GM03348 (cell line): ENCODE results near the gene ZCCHC13.
A peak's percentile ranks its signal among the peaks of the same experiment; 100 is the strongest.
"Not testable (repeated sequence)": the region's sequence is repeated elsewhere in the genome, so short reads cannot be mapped to it uniquely, and the experiment has no call there.

ENCODE experiments used
- DNase-seq: peaks from one replicate; pipeline ENCODE4 v3.0.0; 2012; ENCODE audit warnings: low spot score

ZCCHC13 gene

DNA sequence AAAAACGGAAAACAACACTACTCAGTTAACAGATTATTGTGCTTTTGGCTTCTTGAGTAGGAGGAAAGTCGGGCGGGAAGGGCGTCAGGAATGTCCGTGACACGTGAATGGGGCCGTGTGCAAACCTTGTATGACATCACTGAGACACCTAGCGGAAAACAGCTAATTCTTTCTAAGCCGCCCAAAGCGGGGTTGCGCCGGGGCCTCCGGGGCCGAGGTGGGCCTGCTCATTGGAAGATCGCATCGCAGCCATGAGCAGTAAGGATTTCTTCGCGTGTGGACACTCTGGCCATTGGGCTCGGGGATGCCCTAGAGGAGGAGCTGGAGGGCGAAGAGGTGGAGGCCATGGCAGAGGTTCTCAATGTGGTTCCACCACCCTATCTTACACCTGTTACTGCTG, at the start of gene ZCCHC13:
Gene ZCCHC13, plus strand, starts transcription at position 165 of the 400 bp plus-strand sequence. Its CDS starts 87 bp downstream, at position 252.
- DNase-seq, result no peak

DNA sequence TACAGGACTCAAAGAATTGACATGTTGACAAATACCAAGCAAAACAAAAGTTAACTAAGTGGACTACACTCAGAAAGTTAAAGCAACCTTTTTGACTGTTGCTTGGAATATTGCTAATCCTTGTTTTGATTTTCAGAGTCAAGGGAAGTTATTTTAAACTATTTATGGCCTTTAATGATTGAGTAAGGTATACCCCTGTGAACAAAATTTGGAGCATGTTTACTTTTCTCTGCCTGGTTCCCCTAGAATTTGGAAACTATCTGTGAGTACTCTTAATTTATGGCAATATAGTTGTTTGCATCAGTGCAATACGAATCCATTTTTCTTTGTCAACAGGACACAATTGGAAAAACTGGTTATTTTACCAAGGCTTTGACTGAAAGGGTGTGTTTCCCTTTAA, 45.9 kb upstream of the ZCCHC13 start:
- DNase-seq, result not testable (repeated sequence)

DNA sequence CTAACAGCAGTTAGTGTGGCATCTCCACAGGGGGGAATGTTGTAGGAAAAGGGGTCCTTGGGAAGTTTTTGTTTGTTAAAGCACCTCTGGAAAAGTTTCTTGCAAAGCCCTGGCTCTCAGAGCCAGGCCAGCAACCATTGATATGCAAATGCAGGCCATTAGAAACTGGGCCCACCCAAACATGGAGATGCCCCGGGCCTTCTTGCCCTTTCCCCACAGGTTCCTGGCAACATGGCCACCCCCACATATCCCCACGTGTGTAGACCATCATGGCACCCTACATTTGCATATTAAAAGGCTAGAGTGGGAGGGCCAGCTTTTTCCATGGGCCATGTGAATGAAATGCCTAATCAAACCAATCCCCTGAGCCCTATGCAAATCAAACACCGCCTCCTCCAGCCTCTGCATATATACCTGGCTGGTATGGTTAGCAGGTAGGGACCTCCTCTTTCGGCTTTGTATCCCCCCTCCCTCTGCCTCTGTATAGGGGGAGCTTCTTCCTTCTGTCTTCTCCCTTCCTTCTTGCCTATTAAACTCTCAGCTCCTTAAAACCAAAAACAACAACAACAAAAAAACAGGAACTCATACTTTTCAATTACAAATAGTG, 44.0 kb upstream of the ZCCHC13 start:
- DNase-seq, result no peak

DNA sequence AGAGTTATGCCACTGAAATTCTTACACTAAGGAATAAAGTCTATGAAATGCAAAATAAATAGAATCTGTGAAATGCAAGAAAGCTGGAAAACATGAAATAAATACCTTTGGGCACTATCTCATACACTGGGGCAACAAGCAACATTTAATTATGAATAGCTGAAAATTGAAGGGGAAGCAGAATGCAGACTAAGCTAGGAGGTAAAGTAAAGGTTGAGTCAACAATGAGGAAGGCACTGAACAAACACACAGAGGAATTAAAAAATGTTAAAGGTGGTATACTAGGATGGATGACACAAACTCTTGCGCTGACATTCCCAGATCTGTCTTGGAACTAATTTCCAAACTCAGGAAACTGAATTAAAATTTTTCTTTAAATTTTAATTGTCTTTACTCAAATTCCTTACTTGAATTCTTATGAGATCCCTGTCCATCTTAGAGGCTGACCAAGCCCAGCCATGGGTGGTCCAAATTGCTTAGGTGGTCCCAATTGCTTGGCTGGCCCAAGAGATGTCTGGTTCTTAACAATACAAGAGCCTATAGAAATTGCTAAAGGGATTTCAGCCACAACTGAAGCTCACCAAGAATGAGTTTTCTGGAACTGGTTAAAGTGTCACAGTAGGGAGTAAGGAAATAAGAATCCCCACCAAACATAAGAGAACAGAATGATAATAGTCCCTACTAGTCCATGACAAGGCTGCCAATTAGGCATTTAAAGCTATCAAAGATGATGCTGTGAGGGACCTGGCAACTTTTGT, 41.3 kb upstream of the ZCCHC13 start:
- no peak for DNase-seq

DNA sequence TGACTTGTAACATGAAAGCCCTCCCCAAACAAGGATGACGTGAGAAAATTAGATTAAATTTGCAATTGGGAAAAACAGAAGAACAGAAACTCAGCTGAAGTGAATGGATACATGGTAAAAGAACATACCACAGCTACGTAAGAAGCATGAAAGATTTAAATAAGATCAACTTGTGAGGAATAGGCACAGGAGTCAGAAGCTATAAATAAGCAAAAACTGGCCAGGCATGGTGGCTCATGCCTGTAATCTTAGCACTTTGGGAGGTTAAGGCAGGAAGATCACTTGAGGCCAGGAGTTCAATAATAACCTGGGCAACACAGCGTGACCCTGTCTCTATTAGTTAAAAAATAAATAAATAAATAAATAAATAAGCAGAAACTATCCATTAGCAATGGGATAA, 33.6 kb upstream of the ZCCHC13 start:
- DNase-seq, result no peak

DNA sequence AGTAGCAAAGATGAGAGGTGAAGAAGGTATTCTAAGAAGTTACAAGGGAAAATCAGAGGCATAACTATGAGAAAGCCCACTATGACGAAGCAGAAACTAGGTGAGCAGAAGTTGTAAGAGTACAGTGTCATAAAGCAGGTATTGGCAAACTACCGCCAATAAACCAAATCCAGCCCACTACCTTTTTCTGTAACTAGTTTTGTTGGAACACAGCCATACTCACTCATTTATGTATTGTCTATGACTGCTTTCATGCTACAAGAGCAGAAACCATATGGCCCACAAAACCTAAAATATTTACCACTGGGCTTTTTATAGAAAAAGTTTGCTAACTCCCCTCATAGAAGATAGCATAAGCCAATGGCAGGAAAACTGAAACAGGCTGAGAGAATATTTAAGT, 31.8 kb upstream of the ZCCHC13 start:
- no peak for DNase-seq

DNA sequence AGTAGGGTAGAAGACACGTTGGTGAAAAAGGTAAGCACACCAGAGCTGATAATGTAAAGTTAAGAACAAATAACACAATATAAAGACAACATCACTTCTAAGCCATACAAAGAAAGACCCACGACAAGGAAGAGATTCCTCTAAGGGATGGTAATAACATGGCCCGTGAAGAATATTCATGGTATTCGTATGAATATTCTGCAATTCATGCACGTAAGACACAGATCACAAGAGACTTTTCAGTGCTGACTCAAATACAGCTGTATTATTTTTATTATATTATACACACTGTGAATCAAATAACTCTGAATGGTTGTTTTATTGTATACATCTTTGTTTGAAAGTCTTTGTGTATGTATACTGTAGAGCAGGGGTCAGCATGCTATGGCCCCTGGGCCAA, 29.5 kb upstream of the ZCCHC13 start:
- no peak for DNase-seq

DNA sequence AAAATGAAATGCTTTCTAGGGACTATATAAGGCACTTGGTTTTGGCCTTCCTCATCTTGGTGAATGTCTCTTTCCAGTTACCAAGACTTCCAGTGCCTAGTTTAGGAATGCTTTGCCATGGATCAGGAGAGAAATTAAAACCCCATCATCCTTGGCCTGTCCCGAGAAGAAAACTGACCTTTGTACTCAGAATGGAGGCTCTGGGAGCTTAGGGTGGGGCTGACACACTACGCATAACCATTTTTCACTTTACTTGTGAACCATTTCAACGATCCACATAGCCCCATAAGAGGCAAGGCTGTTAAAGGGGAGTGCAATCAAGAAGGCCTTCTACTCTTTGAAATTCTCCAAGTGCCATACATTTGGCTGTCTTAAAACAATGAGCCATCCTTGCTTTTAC, 26.7 kb upstream of the ZCCHC13 start:
- no peak for DNase-seq

DNA sequence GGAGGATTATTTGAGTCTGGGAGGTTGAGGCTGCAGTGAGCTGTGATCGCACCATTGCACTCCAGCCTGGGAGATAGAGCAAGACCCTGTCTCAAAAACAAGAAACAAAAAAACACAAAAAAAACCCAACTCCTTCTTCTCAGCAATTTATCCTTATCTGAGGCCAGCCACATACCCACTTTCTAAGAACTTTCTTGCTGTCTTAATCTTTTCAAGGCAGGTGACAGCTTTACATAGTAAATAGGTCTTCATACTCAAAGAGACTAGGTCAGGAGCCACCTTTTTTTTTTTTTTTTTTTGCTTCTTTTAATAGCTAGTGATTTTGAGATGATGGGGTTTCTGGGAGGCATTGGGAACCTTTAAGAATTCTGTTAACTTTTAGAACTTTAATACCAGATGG, 26.1 kb upstream of the ZCCHC13 start:
- no peak for DNase-seq

DNA sequence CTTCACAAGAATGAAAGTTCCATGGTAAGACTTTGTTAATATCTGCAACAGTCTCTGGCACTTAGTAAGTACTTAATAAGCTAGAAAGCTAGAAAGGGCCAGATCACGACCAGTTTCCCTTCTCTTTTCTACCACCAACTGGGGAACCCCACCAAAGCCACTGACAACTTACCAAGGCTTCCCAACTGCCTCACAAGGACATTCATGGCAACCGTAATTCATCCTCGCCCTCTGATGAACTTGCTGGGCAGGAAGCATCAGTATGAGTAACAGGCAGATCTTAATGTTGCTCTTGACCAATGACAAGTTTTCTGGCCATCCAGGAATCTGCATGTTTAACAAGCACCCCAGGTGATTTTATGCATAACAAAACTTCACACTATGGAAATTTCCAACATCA, 23.2 kb upstream of the ZCCHC13 start:
- DNase-seq, result no peak

DNA sequence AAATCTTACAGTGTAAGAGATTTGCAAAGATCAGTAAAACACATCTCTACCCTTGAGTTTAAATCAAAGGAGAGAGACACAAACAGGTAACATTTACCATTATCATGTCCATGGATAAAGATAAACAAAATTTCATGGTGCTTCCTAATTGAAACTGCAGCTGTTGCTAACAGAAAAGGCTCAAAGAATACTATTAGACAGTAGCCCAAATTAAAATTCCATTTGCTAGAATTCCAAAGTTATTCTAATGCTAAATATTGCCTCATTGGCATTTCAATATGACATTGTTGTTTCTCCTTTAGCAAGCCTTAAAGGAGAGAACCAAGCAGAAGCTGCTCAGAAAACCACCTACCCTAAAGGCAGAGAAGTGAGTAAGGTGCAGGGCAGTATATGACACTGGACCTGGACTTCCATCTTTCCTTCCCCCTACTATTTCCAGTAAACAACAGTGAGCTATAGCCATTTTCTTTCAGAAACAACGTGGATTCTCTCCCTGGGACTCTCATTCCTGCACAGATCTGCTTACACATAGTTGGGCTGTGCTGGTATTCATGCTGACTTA, 19.5 kb upstream of the ZCCHC13 start:
- no peak for DNase-seq

DNA sequence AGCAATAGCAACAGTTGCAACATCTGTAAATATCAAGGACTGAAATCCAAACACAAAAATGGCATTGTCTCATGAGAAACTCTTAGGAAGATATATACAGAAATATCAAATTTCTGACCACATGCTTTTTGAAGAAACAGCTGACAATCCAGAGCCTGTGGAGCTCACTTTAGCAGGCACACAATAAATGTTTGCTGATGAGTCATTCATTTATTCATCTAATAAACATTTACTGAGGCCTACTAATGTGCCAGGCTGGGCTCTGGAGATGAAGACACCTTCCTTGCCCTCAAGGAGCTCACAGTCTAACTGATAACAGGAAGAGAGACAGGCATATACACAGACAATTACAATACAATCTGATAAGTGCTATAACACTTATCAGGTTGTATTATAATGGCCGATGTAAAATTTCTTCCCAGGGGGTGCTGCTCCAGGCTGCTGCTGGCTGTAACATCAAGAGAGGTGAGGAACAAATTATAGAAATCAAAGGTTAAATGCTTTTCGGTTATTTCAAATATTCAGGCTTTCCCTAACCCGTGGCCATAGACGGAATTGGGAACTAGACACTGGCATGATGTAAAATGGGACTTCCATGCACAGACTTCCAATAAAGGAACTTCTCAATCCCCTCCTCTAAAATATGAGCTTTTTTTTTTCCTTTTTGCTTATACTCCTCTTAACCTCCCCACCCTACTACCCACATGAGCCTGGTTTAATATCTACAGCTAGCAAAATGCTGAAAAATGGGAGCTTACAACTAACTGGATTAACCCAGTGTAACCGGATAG, 16.8 kb upstream of the ZCCHC13 start:
- no peak for DNase-seq

DNA sequence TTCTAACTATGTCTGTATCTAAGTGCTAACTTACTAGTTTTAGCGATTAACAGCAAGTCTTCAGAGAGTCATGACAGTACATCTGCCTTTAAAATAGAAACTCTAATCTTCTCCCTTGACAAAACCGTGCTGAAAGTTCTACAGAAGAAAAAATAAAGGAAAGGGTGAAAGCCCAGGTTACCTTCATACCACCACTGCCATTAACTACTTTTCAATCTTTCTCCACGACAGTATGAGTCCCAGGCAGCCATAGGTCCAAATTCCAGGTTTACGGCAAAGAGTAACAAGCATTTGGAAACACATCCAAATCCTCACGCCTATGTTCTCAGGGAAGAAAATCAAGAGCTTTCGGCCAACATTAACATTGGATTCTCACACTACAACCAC, 12.4 kb upstream of the ZCCHC13 start:
- no peak for DNase-seq

DNA sequence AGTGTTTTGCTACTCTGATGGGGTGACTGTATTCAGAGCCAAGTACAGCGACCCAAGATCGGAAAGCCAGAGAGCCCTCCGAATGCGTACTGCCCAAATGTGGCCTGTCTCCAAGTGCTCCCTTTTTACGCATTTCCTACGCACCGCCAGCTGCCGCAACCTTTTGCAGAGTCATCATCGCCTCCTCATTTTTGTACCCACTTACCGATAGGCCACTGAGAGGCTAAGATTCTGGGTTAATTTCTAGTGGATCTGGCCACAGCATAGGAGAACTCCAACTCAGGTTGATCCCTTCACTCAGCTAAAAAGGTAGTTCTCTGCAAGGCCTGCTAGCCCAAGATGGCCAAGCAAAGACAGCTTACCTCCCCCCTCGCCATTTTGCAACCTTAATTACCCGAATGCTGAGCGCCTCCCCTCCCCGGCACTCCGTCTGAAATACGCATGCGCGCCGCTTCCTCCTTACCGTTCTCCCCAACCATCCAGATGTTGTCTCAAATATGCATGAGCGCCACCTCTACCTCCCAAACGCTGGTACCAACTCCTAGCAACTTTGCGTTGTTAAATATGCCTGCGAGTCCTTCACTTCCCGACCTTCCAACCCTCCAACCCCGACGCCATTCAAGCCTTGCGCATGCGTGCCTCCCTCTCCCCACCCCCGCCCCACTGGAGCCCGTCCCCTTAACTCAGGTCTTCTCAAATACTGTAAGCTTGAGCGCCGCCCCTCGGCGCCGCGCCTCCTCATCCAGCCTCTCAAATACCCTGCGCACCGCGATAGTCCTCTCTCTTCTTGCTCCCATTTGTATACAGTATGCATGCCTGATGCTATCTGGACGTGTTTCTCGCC, 11.8 kb upstream of the ZCCHC13 start:
- peak; percentile 92 for DNase-seq

DNA sequence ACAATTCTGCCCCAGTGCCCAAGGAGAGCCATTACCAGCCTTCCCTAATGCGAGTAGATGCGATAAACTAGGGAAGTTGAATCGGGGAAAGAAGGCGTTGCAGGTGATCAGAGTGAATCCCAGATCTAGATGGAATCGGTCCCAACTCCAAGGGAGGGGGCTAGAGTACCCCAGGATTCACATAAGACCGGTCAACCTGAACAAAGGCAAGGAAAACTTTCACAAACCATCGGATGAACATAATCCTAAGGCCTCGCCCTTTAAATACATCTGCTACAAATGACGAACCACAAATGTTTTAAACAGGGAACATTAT, 11.2 kb upstream of the ZCCHC13 start:
- DNase-seq, result no peak

DNA sequence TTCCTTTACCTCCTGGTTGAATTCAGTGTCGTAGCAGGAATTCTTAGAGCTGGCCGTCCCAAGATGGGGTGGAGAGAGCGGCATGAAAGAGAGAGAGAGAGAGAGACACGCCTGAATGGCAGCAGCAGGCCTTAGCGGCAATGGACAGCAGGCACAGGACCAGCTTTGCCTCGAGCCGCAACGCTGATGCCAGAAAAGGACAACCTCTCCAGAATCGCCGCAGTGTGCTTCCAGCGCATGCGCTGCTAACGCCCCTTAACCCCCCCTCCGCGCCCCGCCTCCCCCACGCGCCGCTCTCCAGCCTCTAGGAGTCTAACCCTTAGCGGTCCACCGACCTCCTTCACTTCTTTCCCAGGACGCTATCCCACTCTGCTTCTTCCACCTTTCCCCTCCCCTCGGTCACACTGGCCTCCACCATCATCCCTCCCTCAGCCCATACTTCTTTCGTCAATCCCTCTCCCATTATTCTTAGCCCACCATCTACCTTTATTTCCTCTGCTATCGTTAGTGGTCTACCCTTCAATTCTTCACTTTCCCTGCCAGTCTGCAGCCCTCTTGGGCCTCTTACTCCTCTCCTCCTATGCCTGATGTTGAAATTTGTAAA, 10.5 kb upstream of the ZCCHC13 start:
- peak; percentile 94 for DNase-seq

DNA sequence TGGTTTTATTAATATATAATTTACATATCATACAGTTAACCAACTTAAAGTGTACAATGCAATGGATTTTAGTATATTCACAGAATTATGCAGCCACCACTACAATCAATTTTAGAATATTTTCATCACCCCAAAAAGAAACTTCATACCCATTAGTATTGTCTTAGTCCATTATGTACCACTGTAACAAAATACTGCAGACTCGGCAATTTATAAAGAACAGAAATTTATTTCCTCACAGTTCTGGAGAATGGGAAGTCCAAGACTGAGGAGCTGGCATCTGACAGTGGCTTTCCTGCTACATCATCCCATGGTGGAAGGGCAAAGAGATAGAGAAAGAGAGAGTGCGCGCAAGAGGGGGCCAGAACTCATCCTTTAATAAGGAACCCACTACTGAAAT, 8.9 kb upstream of the ZCCHC13 start:
- no peak for DNase-seq

DNA sequence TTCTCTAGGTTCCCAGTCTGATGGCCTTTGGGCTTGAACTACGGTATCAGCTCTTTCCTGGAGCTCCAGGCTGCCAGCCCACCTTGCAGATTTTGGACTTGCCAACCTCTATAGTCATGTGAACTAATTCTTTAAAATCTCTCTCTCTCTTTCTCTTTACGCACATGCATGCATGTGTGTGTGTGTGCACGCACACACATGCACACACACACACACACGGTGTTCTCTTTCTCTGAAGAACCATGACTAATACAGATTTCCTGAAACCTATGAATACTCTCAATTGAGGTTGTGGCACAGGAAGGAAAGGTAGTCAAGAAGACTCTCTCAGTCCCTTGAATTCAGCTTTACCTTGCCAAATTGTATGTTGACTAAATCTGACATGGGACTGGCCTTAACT, 6.2 kb upstream of the ZCCHC13 start:
- no peak for DNase-seq

DNA sequence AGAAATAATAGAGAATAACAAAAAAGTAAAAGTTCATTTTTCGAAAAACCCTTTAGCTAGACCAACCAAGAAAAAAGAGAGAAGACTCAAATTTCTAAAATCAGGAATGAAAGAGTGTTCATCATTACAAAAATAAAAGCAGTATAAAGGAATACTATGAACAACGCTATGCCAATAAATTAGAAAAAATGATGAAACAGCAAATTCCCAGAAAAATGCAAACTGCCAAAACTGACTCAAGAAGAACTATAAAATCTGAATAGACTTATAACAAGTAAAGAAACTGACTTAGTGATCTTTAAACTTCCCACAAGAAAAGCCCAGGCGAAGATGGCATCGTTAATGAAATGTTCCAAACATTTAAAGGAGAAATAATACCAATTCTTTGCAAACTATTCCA, 3.1 kb upstream of the ZCCHC13 start:
- DNase-seq, result no peak

DNA sequence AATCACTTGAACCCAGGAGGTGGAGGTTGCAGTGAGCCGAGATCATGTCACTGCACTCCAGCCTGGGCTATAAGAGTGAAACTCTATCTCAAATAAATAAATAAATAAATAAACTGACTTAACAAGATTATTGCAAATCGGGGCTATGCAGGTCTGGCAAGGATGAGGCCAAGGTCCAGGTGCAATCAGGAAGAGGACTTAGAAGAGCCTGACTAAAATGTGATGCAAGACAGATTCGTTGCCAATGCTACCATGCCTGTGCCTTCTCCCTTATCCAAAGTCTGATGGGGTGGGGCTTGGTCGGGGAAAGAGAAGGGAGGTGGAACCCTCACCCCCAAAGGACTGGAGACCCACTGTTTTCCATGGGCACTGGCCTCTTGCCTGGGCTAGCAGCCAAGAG, 14.7 kb downstream of the ZCCHC13 start:
- DNase-seq, result no peak

DNA sequence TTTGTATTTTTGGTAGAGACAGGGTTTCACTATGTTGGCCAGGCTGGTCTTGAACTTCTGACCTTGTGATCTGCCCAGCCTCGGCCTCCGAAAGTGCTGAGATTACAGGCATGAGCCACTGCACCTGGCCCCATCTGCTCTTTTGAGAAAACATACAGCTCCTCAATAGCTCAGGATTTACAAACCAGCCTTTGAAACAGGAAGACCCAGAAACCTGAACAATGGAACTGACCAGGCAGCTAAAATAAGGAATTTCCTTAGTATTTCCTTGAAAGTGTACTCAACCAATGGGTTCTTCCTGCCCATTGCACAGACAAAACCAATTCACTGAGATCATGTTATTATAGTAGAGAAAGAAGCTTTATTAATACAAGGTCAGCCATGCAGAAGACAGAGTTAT, 15.3 kb downstream of the ZCCHC13 start:
- DNase-seq, result not testable (repeated sequence)

DNA sequence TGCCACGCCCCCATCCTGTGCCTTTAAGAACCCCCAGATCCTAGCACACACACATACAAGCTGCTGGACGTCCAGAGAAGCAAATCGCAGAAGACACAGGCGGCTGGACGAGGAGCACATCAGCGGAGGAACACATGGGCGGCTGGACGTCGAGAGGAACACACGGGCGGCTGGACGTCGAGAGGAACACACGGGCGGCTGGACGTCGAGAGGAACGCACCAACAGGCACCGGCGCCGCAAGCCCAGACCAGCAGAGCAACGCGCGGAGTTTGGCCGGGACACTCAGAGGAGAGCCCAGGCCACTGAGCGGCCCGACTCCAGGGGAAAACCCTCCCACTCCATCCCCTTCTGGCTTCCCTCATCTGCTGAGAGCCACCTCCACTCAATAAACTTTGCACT, 17.2 kb downstream of the ZCCHC13 start:
- no peak for DNase-seq
